HepG2 (cell line): ENCODE results near the gene ANKRD44. TPM values are rescaled to one million over a fixed set of nuclear protein-coding genes. Genes with fewer than 3 reads are reported as not detected.
A peak's percentile ranks its signal among the peaks of the same experiment; 100 is the strongest.

Experiments used
- ATAC-seq: fragments of 200-7000 bp; cut with Tn5 transposase; 3 replicates; pipeline ENCODE4 v1.9.1; 2020; ENCODE audit warnings: mild to moderate bottlenecking, moderate library complexity
- BruUV-seq: library from RNA; stranded (reverse); fragments of 400-500 nt; replicated peaks from 2 replicates; lab custom pipeline; 2021; lab: Mats Ljungman, UMichigan
- CTCF ChIA-PET: fragments of 300-600 bp; formaldehyde crosslinking; extraction: SDS; loops from one replicate; lab custom pipeline; 2021; ENCODE audit warnings: low total read pairs, inconsistent platforms, low intra/inter-chr PET ratio; lab: Yijun Ruan, JAX
- POLR2A ChIA-PET: fragments of 350-600 bp; sonication (Branson Sonifier 250); formaldehyde crosslinking; loops from one replicate; lab custom pipeline; 2020; ENCODE audit warnings: antibody characterized with exemption, inconsistent platforms; lab: Yijun Ruan, JAX
- DNase-seq: peaks from one replicate; pipeline ENCODE4 v3.0.0-alpha.2; 2015; ENCODE audit warnings: low spot score
- FAIRE-seq: peaks from 3 replicates; lab custom pipeline; 2011; peaks lifted over from hg19 to GRCh38; lab: Jason Lieb, UNC
- H2AFZ ChIP-seq: one replicate; pipeline ENCODE4 v1.6.1; 2011; ENCODE audit warnings: low read length, inconsistent platforms
- H3K27ac ChIP-seq: fragments of 300-600 bp; 3 replicates; pipeline ENCODE4 v1.8.0; 2011; ENCODE audit warnings: mixed run types, mild to moderate bottlenecking, mixed read lengths, low read length, inconsistent platforms; ENCODE audit not compliant: insufficient read depth; ENCODE audit errors: extremely low read length
- H3K27me3 ChIP-seq, 2 experiments: fragments of 200-600 bp in 1 of 2; 2 replicates in 1 of 2; 3 replicates in 1 of 2; pipeline versions ENCODE4 v1.6.0 to v1.8.0; 2011; ENCODE audit warnings: low read length in 2 of 2, mild to moderate bottlenecking in 2 of 2, moderate library complexity in 2 of 2, inconsistent platforms in 1 of 2; ENCODE audit not compliant: insufficient read depth in 2 of 2, control insufficient read depth in 1 of 2
- H3K36me3 ChIP-seq, 2 experiments: fragments of 200-600 bp in 1 of 2; replicated peaks in 1 of 2; 2 replicates in 1 of 2; 3 replicates in 1 of 2; pipeline versions ENCODE4 v1.5.1 to v1.8.0; 2011; ENCODE audit warnings: low read length in 2 of 2, inconsistent platforms in 1 of 2; ENCODE audit not compliant: insufficient read depth in 2 of 2, control insufficient read depth in 1 of 2
- H3K4me1 ChIP-seq: 2 replicates; pipeline ENCODE4 v1.5.1; 2012; ENCODE audit warnings: low read length, inconsistent platforms; ENCODE audit not compliant: insufficient read depth
- H3K4me2 ChIP-seq: 2 replicates; pipeline ENCODE4 v1.6.0; 2011; ENCODE audit warnings: low read depth, low read length, inconsistent platforms
- H3K4me3 ChIP-seq, 3 experiments: fragments of 200-600 bp in 1 of 3; sonication (generic), shearing (Covaris generic) in 1 of 3; replicated peaks in 1 of 3; 2 replicates each; pipeline ENCODE4 v1.5.1; 2011 to 2016; ENCODE audit warnings: low read length in 3 of 3, inconsistent platforms in 2 of 3, low read depth in 2 of 3, mild to moderate bottlenecking in 2 of 3, control low read depth in 1 of 3, mixed read lengths in 1 of 3; ENCODE audit not compliant: insufficient read depth in 1 of 3
- H3K79me2 ChIP-seq: one replicate; pipeline ENCODE4 v1.6.1; 2011; ENCODE audit warnings: low read length, inconsistent platforms; ENCODE audit not compliant: insufficient read depth
- H3K9ac ChIP-seq: 2 replicates; pipeline ENCODE4 v1.6.0; 2011; ENCODE audit warnings: mild to moderate bottlenecking, low read depth, low read length, inconsistent platforms; ENCODE audit not compliant: insufficient read depth
- H3K9me3 ChIP-seq: 2 replicates; pipeline ENCODE4 v1.5.1; 2012; ENCODE audit warnings: mild to moderate bottlenecking, low read length
- H4K20me1 ChIP-seq: 2 replicates; pipeline ENCODE4 v1.6.0; 2011; ENCODE audit warnings: inconsistent platforms, mild to moderate bottlenecking, low read length, moderate library complexity; ENCODE audit not compliant: insufficient read depth
- CTCF ChIP-seq: sonication (generic); formaldehyde crosslinking; IDR thresholded peaks from 2 replicates; pipeline ENCODE4 v1.5.0; 2020; ENCODE audit warnings: mild to moderate bottlenecking, missing genetic modification reagents, moderate library complexity
- IRX3 ChIP-seq: sonication (generic); formaldehyde crosslinking; IDR thresholded peaks from 2 replicates; pipeline ENCODE4 v1.8.1; 2023; ENCODE audit warnings: mild to moderate bottlenecking, low read depth, missing genetic modification reagents, borderline replicate concordance
- SSRP1 ChIP-seq: IDR thresholded peaks from 2 replicates; pipeline ENCODE4 v1.6.1; 2016; ENCODE audit warnings: control low read depth
- STAG1 ChIP-seq: sonication (generic); formaldehyde crosslinking; IDR thresholded peaks from 2 replicates; pipeline ENCODE4 v1.4.0; 2020; ENCODE audit warnings: missing genetic modification reagents
- ZNF24 ChIP-seq: fragments of 450-650 bp; IDR thresholded peaks from 2 replicates; pipeline ENCODE4 v1.6.1; 2017; ENCODE audit warnings: antibody characterized with exemption, mild to moderate bottlenecking
- ZNF431 ChIP-seq: sonication (generic); formaldehyde crosslinking; IDR thresholded peaks from 2 replicates; pipeline ENCODE4 v1.9.0; 2022; ENCODE audit warnings: missing genetic modification reagents, low read depth, mild to moderate bottlenecking, borderline replicate concordance
- WGBS: methylation state at CpG from one replicate; pipeline ENCODE4 v1.1.6; 2017; ENCODE audit warnings: low lambda C conversion rate; 5-methylcytosine and 5-hydroxymethylcytosine counted together
- in situ Hi-C: cut with HindIII; loops from 2 replicates; pipeline ENCODE4 v1.10.0; 2017; ENCODE audit warnings: low pct_unique_long_range_greater_than_20kb; ENCODE audit not compliant: extremely low pct_ligation_motif_present
- intact Hi-C: fragments of 100-400 bp; cut with micrococcal nuclease; formaldehyde crosslinking; loops from one replicate; pipeline ENCODE4 v1.10.0; 2022; ENCODE audit not compliant: unreplicated experiment
- polyA plus RNA-seq, 8 experiments: library from polyadenylated mRNA; depleted of rRNA in 3 of 8; stranded (reverse) in 7 of 8; unstranded in 1 of 8; fragments of >200 nt; fragmentation: Illumina TruSeq in 4 of 8; extraction: Trizol in 4 of 8; gene quantifications; 2 replicates each; pipeline versions ENCODE4 v1.2.1 to v1.2.3, GENCODE V29; 2011 to 2016; ENCODE audit warnings: low read depth in 4 of 8, missing spikeins in 1 of 8, mixed read lengths in 1 of 8; ENCODE audit not compliant: insufficient read depth in 1 of 8
- total RNA-seq, 5 experiments: library from RNA; depleted of rRNA; stranded (reverse); fragments of >200 nt; fragmentation: Illumina TruSeq; extraction: Trizol; gene quantifications; 2 replicates each; pipeline ENCODE4 v1.2.3, GENCODE V29; 2016; ENCODE audit warnings: low read depth in 1 of 5

Gene ANKRD44
- total and polyA plus RNA-seq, 2 of the 13 experiments (the other 11 are each of a cell fraction or from before 2014, with no cell fraction given): 0.04 to 0.11 TPM

GRCh38 chr2:197042739-197043196, 267.8 kb downstream of the ANKRD44 start:
- intact Hi-C loops (no loop called here), in situ Hi-C loops (no loop called here)
- DNase-seq: no peak
- no peak for FAIRE-seq
- Histone ChIP-seq H3K36me3 (no peaks in the 10 kb centered on the region), H3K27me3 (0 out of 5 replicates have a peak, but pooled peaks cover 0 to 3% of the 10 kb centered on the region in 2 experiments), H3K4me2 (no peak overlapping the region), H3K4me1 (no peaks in the 10 kb centered on the region), H3K4me3 (no peak overlapping the region), H3K79me2 (no peaks in the 10 kb centered on the region), H3K9me3 (no peaks in the 10 kb centered on the region), H3K27ac (no peak overlapping the region), H2AFZ (no peak overlapping the region), H3K9ac (no peak overlapping the region), H4K20me1 (no peaks in the 10 kb centered on the region)
- 3% methylated on average over 5 of the region's 5 CpGs for WGBS
- TF ChIP-seq IRX3 (no peak), ZNF24 (no peak), ZNF431 (CRISPR knock-in tag) (no peak)
- no TSS peak for BruUV-seq
- ChIA-PET CTCF (no interaction called here), POLR2A (no interaction called here)
- ATAC-seq: no peak

- ChIA-PET CTCF (no interaction called here), POLR2A (no interaction called here)
- 76% methylated on average over 2 of the region's 2 CpGs for WGBS
- in situ Hi-C loops: no loop called here
- Histone ChIP-seq H3K4me2 (no peak overlapping the region), H3K27me3 (0 out of 5 replicates have a peak, but pooled peaks cover 0 to 3% of the 10 kb centered on the region in 2 experiments), H3K9me3 (no peaks in the 10 kb centered on the region), H4K20me1 (no peaks in the 10 kb centered on the region), H2AFZ (no peak overlapping the region), H3K36me3 (no peaks in the 10 kb centered on the region), H3K27ac (no peak overlapping the region), H3K79me2 (no peaks in the 10 kb centered on the region), H3K9ac (no peak overlapping the region), H3K4me1 (no peaks in the 10 kb centered on the region), H3K4me3 (no peak overlapping the region)
- ATAC-seq (peak; percentile 59), FAIRE-seq (no peak), DNase-seq (no peak)
- no TSS peak for BruUV-seq
- TF ChIP-seq SSRP1 (CRISPR knock-in tag) (no peak), CTCF (CRISPR knock-in tag) (peak; percentile 21; the same call in 1 of the 2 replicates), STAG1 (CRISPR knock-in tag) (peak; percentile 24)
- intact Hi-C loops: no loop called here
These were observed 272.6 kb downstream of the ANKRD44 start for GRCh38 chr2:197037863-197038398.
